ENCODE measurements around the gene TCEANC2. TPM values are rescaled to one million over a fixed set of nuclear protein-coding genes. Genes with fewer than 3 reads are reported as not detected.
"Not testable (repeated sequence)": the region's sequence is repeated elsewhere in the genome, so short reads cannot be mapped to it uniquely, and the experiment has no call there.

TCEANC2 gene
- polyA plus RNA-seq, 3 donors: 7.2 to 10.0 (median 9.2) TPM

- no peak for DNase-seq
Measured at GRCh38 chr1:54018635-54019034, 34.8 kb upstream of the TCEANC2 start.

GRCh38 chr1:54019562-54020176 is 33.7 kb upstream of the TCEANC2 start:
- DNase-seq: not testable (repeated sequence)

- DNase-seq: no peak
Measured at GRCh38 chr1:54024358-54024757, 29.1 kb upstream of the TCEANC2 start.

- not testable (repeated sequence) for DNase-seq
Measured at GRCh38 chr1:54024811-54025210, 28.6 kb upstream of the TCEANC2 start.

- DNase-seq: no peak
Measured at GRCh38 chr1:54027848-54028247, 25.6 kb upstream of the TCEANC2 start.

GRCh38 chr1:54028306-54029251 is 24.8 kb upstream of the TCEANC2 start:
- no peak for DNase-seq

GRCh38 chr1:54037476-54037875 is 15.9 kb upstream of the TCEANC2 start:
- no peak for DNase-seq

GRCh38 chr1:54041806-54042205 is 11.6 kb upstream of the TCEANC2 start:
- DNase-seq: peak; percentile 15

- no peak for DNase-seq
Measured at GRCh38 chr1:54045496-54045895, 7.9 kb upstream of the TCEANC2 start.

- no peak for DNase-seq
Measured at GRCh38 chr1:54046671-54047383, 6.6 kb upstream of the TCEANC2 start.

GRCh38 chr1:54047384-54048305 is 5.8 kb upstream of the TCEANC2 start:
- DNase-seq: no peak

GRCh38 chr1:54050435-54050834 is 3.0 kb upstream of the TCEANC2 start:
- DNase-seq: not testable (repeated sequence)

GRCh38 chr1:54051933-54052430 is 1.4 kb upstream of the TCEANC2 start:
- no peak for DNase-seq

GRCh38 chr1:54052431-54052933 is 926 bp upstream of the TCEANC2 start:
- DNase-seq: peak; percentile 70

- DNase-seq: no peak
Measured at GRCh38 chr1:54053745-54054437, 483 bp downstream of the TCEANC2 start.

GRCh38 chr1:54054438-54054749 is 986 bp downstream of the TCEANC2 start:
- DNase-seq: no peak

GRCh38 chr1:54064299-54064698 is 10.9 kb downstream of the TCEANC2 start:
- DNase-seq: no peak

GRCh38 chr1:54069791-54070170 is 16.4 kb downstream of the TCEANC2 start:
- DNase-seq: no peak

GRCh38 chr1:54070171-54070837 is 16.9 kb downstream of the TCEANC2 start:
- peak; percentile 65 for DNase-seq

GRCh38 chr1:54077359-54077758 is 24.0 kb downstream of the TCEANC2 start:
- no peak for DNase-seq
